Measurements from ENCODE around the gene CCL23. TPM values are rescaled to one million over a fixed set of nuclear protein-coding genes. Genes with fewer than 3 reads are reported as not detected.
A peak's percentile ranks its signal among the peaks of the same experiment; 100 is the strongest.

Gene CCL23
- total RNA-seq, 1 experiment from 2014 or later = not detected

GRCh38 chr17:35972066-35972465 is 45.7 kb downstream of the CCL23 start:
- BruUV-seq (replicated peaks) = no TSS peak
- POLR2A ChIA-PET (ENCODE audit: unreplicated experiment) = no interaction called here
- no peak for DNase-seq
- H4K20me1 ChIP-seq (ENCODE audit: insufficient read depth) = no peaks in the 10 kb centered on the region
- no peaks in the 10 kb centered on the region for H3K79me2 ChIP-seq (ENCODE audit: low read depth)
- H3K27ac ChIP-seq = no peak overlapping the region
- no peaks in the 10 kb centered on the region for H3K36me3 ChIP-seq (ENCODE audit: low read depth)
- intact Hi-C loops (cut with micrococcal nuclease; ENCODE audit: unreplicated experiment) = no loop called here
- peaks cover 38% of the 10 kb centered on the region; the same call in 1 of the 2 replicates for H3K27me3 ChIP-seq (ENCODE audit: insufficient read depth, low read depth)
- CTCF ChIA-PET = no interaction called here
- H3K4me1 ChIP-seq (replicated peaks; ENCODE audit: insufficient read depth) = no peaks in the 10 kb centered on the region
- H3F3A ChIP-seq (ENCODE audit: insufficient read depth, low read depth) = no peaks in the 10 kb centered on the region
- H3K4me3 ChIP-seq = no peak overlapping the region
- no peaks in the 10 kb centered on the region for H3K9me2 ChIP-seq (ENCODE audit: insufficient read depth)
- TF ChIP-seq, protein P1, sequence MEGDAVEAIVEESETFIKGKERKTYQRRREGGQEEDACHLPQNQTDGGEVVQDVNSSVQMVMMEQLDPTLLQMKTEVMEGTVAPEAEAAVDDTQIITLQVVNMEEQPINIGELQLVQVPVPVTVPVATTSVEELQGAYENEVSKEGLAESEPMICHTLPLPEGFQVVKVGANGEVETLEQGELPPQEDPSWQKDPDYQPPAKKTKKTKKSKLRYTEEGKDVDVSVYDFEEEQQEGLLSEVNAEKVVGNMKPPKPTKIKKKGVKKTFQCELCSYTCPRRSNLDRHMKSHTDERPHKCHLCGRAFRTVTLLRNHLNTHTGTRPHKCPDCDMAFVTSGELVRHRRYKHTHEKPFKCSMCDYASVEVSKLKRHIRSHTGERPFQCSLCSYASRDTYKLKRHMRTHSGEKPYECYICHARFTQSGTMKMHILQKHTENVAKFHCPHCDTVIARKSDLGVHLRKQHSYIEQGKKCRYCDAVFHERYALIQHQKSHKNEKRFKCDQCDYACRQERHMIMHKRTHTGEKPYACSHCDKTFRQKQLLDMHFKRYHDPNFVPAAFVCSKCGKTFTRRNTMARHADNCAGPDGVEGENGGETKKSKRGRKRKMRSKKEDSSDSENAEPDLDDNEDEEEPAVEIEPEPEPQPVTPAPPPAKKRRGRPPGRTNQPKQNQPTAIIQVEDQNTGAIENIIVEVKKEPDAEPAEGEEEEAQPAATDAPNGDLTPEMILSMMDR (conservative IDR thresholded peaks at IDR 0.05) = no peak
- no peak for TF ChIP-seq EZH2 (IDR thresholded peaks at IDR 0.05; ENCODE audit: low read depth)
- H3K9me3 ChIP-seq (ENCODE audit: insufficient read depth, low read depth) = no peaks in the 10 kb centered on the region
- no peak overlapping the region for H2AFZ ChIP-seq
- no peak overlapping the region for H3K4me2 ChIP-seq

GRCh38 chr17:35969558-35970380 is 48.0 kb downstream of the CCL23 start:
- ChIA-PET POLR2A (ENCODE audit: unreplicated experiment) (interaction anchor here (0.6 kb wide), 2 partner anchors 12 to 102 kb away, joined by 3 read pairs; no protein-coding TSS in a partner anchor), CTCF (interaction anchor here (0.6 to 1.6 kb wide), 4 partner anchors 22 to 566 kb away, joined by 3 to 8 read pairs (median 4); no protein-coding TSS in a partner anchor)
- Histone ChIP-seq H4K20me1 (ENCODE audit: insufficient read depth) (no peaks in the 10 kb centered on the region), H3K36me3 (ENCODE audit: low read depth) (no peaks in the 10 kb centered on the region), H3K4me3 (no peak overlapping the region), H3K27me3 (ENCODE audit: insufficient read depth, low read depth) (peaks cover 51% of the 10 kb centered on the region; the same call in 1 of the 2 replicates), H3F3A (ENCODE audit: insufficient read depth, low read depth) (no peaks in the 10 kb centered on the region), H3K9me2 (ENCODE audit: insufficient read depth) (no peaks in the 10 kb centered on the region), H2AFZ (no peak overlapping the region), H3K9me3 (ENCODE audit: insufficient read depth, low read depth) (no peaks in the 10 kb centered on the region), H3K27ac (no peak overlapping the region), H3K4me1 (replicated peaks; ENCODE audit: insufficient read depth) (no peaks in the 10 kb centered on the region), H3K4me2 (no peak overlapping the region), H3K79me2 (ENCODE audit: low read depth) (no peaks in the 10 kb centered on the region)
- intact Hi-C loops (cut with micrococcal nuclease; ENCODE audit: unreplicated experiment) = loop anchor here (1.0 to 2.0 kb wide), 2 partner anchors 180 to 513 kb away; no protein-coding TSS in a partner anchor
- DNase-seq = peak in 1 of 2 experiments; percentile 57
- no peak for TF ChIP-seq EZH2 (IDR thresholded peaks at IDR 0.05; ENCODE audit: low read depth)
- TF ChIP-seq, protein P1 (conservative IDR thresholded peaks at IDR 0.05) = peak; percentile 86
- no TSS peak for BruUV-seq (replicated peaks)

DNA sequence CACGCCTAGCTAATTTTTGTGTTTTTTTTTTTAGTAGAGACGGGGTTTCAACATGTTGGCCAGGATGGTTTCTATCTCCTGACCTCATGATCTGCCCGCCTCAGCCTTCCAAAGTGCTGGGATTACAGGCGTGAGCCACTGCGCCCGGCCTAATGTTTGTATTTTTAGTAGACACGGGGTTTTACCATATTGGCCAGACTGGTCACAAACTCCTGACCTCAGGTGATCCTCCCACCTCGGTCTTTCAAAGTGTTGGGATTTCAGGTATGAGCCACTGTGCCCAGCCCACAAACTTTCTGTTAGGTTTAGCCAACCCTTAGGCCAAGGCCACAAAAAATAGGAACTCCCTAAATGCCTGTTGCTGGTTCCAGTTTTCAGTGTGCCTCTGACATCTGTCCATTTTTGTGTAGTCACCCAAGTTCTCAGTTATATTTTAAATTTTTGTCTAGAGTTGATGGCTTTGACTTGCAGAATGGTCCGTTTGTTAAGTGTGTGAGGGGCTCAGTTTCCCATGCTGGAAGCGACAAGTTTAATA is 49.2 kb downstream of the CCL23 start:
- Histone ChIP-seq H3K9me3 (ENCODE audit: insufficient read depth, low read depth) (no peaks in the 10 kb centered on the region), H3F3A (ENCODE audit: insufficient read depth, low read depth) (no peaks in the 10 kb centered on the region), H3K9me2 (ENCODE audit: insufficient read depth) (no peaks in the 10 kb centered on the region), H3K27ac (no peak overlapping the region), H3K79me2 (ENCODE audit: low read depth) (no peaks in the 10 kb centered on the region), H3K4me2 (no peak overlapping the region), H3K36me3 (ENCODE audit: low read depth) (no peaks in the 10 kb centered on the region), H4K20me1 (ENCODE audit: insufficient read depth) (no peaks in the 10 kb centered on the region), H2AFZ (no peak overlapping the region), H3K4me1 (replicated peaks; ENCODE audit: insufficient read depth) (no peaks in the 10 kb centered on the region), H3K27me3 (ENCODE audit: insufficient read depth, low read depth) (peaks cover 54% of the 10 kb centered on the region; the same call in 1 of the 2 replicates), H3K4me3 (no peak overlapping the region)
- DNase-seq = no peak
- POLR2A ChIA-PET (ENCODE audit: unreplicated experiment) = no interaction called here
- no TSS peak for BruUV-seq (replicated peaks)
- CTCF ChIA-PET = interaction anchor here (1.6 kb wide), 1 partner anchor 515 kb away, joined by 8 read pairs; no protein-coding TSS in a partner anchor
- TF ChIP-seq, protein P1 (conservative IDR thresholded peaks at IDR 0.05) = no peak
- TF ChIP-seq EZH2 (IDR thresholded peaks at IDR 0.05; ENCODE audit: low read depth) = no peak
- intact Hi-C loops (cut with micrococcal nuclease; ENCODE audit: unreplicated experiment) = loop anchor here (1.0 to 2.0 kb wide), 2 partner anchors 181 to 514 kb away; no protein-coding TSS in a partner anchor
